Left lung (tissue), 10 donors: ENCODE results near the gene KIF3A. TPM values are rescaled to one million over a fixed set of nuclear protein-coding genes. Genes with fewer than 3 reads are reported as not detected.
A peak's percentile ranks its signal among the peaks of the same experiment; 100 is the strongest.

ENCODE experiments used
- ATAC-seq: fragments of 200-7000 bp; cut with Tn5 transposase; one replicate; pipeline ENCODE4 v1.9.1; 2020; ENCODE audit warnings: moderate library complexity
- DNase-seq, 4 donors: peaks; one replicate each; pipeline ENCODE4 v3.0.0-alpha.2; 2013 to 2020
- H3K27ac ChIP-seq, 2 donors: fragments of 200-600 bp; sonication (generic) in 1 of 2; one replicate each; pipeline versions ENCODE4 v1.5.0 to v1.8.0; 2020 to 2021
- H3K27me3 ChIP-seq, 2 donors: fragments of 200-600 bp; sonication (generic) in 1 of 2; one replicate each; pipeline versions ENCODE4 v1.5.0 to v1.8.0; 2020 to 2021
- H3K36me3 ChIP-seq, 2 donors: fragments of 200-600 bp; sonication (generic) in 1 of 2; one replicate each; pipeline versions ENCODE4 v1.5.0 to v1.8.0; 2020 to 2021
- H3K4me1 ChIP-seq, 2 donors: fragments of 200-600 bp; one replicate each; pipeline ENCODE4 v1.8.0; 2021
- H3K4me3 ChIP-seq, 2 donors: fragments of 200-600 bp; sonication (generic) in 1 of 2; one replicate each; pipeline versions ENCODE4 v1.5.0 to v1.8.0; 2020 to 2021; ENCODE audit warnings: mild to moderate bottlenecking in 1 of 2
- H3K9me3 ChIP-seq, 2 donors: fragments of 200-600 bp; sonication (generic) in 1 of 2; one replicate each; pipeline versions ENCODE4 v1.5.0 to v1.8.0; 2020 to 2021
- intact Hi-C, 2 donors: fragments of 100-400 bp; cut with DNase I; formaldehyde crosslinking; loops; one replicate each; pipeline versions ENCODE4 v1.11.2 to v1.14.2; 2022
- polyA plus RNA-seq, 6 donors: library from polyadenylated mRNA; unstranded; fragments of 120-200 nt; gene quantifications; one replicate each; pipeline ENCODE4 v1.2.1, GENCODE V29; 2013; ENCODE audit not compliant: insufficient read length in 6 of 6
- total RNA-seq, 2 donors: library from RNA; stranded (reverse); fragmentation: NEBNext Ultra II Directional; extraction: Animal tissue kit (Norgen Biotek cat#: 25700); gene quantifications; one replicate each; pipeline ENCODE4 v1.2.1, GENCODE V29; 2021
- TF ChIP-seq, protein P1 (sequence below), 2 donors: fragments of 200-600 bp; sonication (generic) in 1 of 2; IDR thresholded peaks; one replicate each; pipeline versions ENCODE4 v1.5.0 to v1.8.0; 2021; ENCODE audit warnings: antibody characterized with exemption in 2 of 2
- donor health status: DM: no; HTN: yes; CAD: no.
- donor health status: DM: no; HTN: no; CAD: no.

Gene KIF3A
- total and polyA plus RNA-seq, 8 donors, result 8.9 to 30.4 (median 25.5) TPM

DNA sequence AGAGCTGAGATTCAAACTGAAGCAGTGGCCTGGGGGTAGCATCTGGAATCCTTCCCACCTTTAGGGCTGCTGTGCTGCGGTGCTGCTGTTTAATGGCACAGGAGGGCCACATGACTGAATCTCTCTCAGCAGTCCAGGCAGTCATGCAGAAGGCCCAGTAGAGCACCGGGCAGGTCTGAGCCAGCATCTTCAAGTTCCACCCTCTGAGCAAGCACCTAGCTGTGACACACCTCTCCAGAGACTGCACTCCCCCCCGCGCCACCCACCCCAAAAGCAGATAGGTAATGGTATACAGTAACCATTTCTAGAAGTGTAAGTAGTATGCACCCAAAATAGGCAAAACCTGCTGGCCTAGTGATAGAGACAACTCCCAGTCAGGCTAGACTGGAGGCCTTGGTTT lies 55.4 kb downstream of the KIF3A start:
- H3K4me3 ChIP-seq, result no peak overlapping the region
- TF ChIP-seq, protein P1, sequence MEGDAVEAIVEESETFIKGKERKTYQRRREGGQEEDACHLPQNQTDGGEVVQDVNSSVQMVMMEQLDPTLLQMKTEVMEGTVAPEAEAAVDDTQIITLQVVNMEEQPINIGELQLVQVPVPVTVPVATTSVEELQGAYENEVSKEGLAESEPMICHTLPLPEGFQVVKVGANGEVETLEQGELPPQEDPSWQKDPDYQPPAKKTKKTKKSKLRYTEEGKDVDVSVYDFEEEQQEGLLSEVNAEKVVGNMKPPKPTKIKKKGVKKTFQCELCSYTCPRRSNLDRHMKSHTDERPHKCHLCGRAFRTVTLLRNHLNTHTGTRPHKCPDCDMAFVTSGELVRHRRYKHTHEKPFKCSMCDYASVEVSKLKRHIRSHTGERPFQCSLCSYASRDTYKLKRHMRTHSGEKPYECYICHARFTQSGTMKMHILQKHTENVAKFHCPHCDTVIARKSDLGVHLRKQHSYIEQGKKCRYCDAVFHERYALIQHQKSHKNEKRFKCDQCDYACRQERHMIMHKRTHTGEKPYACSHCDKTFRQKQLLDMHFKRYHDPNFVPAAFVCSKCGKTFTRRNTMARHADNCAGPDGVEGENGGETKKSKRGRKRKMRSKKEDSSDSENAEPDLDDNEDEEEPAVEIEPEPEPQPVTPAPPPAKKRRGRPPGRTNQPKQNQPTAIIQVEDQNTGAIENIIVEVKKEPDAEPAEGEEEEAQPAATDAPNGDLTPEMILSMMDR (IDR thresholded peaks at IDR 0.05), result no peak
- no peaks in the 10 kb centered on the region for H3K27me3 ChIP-seq
- intact Hi-C loops, result no loop called here
- no peak for ATAC-seq
- H3K27ac ChIP-seq, result no peak overlapping the region
- no peaks in the 10 kb centered on the region for H3K36me3 ChIP-seq
- no peaks in the 10 kb centered on the region for H3K9me3 ChIP-seq
- no peak for DNase-seq
- peaks cover 0 to 9% of the 10 kb centered on the region in 2 donors for H3K4me1 ChIP-seq

DNA sequence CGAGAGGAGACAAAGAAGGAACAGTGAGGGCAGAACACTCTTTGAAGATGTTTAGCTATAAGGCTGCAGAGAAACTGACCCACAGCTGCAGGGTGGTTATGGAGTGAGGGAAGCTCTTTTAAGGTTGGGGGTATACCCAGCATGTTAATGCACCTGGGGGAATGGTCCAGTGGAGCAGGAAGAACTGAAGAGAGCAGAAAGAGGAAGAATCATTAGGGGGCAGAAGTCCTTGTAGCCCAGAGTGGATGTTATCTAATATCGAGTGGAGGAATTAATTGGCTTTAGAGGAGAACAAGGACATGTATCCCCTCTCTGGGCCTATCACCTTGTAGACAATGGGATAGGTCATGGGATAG lies 55.9 kb downstream of the KIF3A start:
- TF ChIP-seq, protein P1 (IDR thresholded peaks at IDR 0.05), result no peak

DNA sequence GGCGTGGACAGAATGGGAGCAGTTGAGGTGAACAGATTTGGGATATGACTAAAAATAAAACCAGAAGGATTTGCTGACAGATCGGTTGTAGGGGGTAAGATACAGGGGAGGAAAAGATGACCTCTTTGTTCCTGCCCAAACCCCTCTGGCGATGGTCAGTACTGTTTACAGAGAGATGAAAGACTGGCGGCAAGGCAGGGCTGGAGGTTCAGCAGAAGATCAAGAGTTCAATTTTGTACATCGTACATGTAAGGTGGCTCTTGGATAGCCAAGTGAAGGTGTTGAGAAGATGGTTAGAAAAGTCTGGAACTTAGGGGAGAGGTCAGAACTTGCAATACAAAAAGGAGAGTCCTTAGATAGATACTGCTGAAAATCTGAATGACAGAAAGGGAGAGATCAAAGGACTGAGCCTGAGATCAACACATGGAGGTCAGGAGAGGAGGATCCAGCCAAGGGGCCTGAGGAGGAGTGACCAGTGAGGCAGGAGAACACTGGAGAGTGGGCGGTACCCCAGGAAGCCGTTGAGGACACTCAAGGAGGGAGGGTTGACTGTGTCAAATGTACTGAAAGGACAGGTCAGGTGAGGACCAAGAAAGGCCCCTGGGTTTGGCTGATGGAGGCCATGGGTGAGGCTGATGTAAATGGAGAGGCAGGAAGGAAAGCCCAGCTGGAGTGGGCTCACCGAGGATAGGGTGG lies 56.4 kb downstream of the KIF3A start:
- ATAC-seq, result no peak
- H3K27ac ChIP-seq, result no peak overlapping the region
- TF ChIP-seq, protein P1 (IDR thresholded peaks at IDR 0.05), result no peak
- H3K4me3 ChIP-seq, result no peak overlapping the region
- no peaks in the 10 kb centered on the region for H3K9me3 ChIP-seq
- no peak for DNase-seq
- intact Hi-C loops, result no loop called here
- no peaks in the 10 kb centered on the region for H3K27me3 ChIP-seq
- H3K36me3 ChIP-seq, result no peaks in the 10 kb centered on the region
- H3K4me1 ChIP-seq, result peaks cover 0 to 9% of the 10 kb centered on the region in 2 donors

More for the DNA sequence above, 55.9 kb downstream of the KIF3A start:
- Histone ChIP-seq H3K9me3 (no peaks in the 10 kb centered on the region), H3K27ac (no peak overlapping the region), H3K4me3 (no peak overlapping the region), H3K36me3 (no peaks in the 10 kb centered on the region), H3K4me1 (peaks cover 0 to 9% of the 10 kb centered on the region in 2 donors), H3K27me3 (no peaks in the 10 kb centered on the region)
- ATAC-seq, result no peak
- intact Hi-C loops, result no loop called here
- no peak for DNase-seq

DNA sequence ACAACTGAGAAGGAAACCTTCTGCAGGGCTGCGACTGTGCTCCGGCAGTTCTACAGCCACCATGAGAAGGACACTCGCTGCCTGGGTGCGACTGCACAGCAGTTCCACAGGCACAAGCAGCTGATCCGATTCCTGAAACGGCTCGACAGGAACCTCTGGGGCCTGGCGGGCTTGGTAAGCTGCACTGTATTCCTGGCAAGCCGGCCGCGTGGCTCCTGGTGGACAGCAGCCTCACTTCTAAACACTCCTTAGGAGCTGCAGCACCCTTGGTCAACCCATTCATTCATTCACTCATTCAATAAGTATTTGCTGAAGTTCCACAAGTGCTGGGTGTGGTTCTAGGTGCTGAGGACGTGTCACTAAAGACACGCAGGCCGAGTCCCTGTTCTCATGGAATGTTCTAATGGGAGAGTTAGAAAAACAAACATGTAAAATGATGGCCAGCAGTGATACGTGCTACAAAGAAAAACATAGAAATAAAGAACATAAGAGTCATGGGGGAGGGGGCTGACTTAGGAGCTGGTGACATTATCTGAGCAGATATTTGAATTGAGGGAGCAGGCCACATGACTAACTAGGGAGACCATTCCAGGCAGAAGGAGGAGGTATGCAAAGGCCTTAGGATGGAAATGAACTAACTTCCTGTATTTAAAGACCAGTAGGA lies 57.5 kb downstream of the KIF3A start:
- no peak overlapping the region for H3K27ac ChIP-seq
- no peaks in the 10 kb centered on the region for H3K27me3 ChIP-seq
- intact Hi-C loops, result no loop called here
- TF ChIP-seq, protein P1 (IDR thresholded peaks at IDR 0.05), result no peak
- no peak for DNase-seq
- H3K9me3 ChIP-seq, result no peaks in the 10 kb centered on the region
- H3K4me1 ChIP-seq, result peaks cover 4 to 9% of the 10 kb centered on the region in 2 donors
- no peak overlapping the region for H3K4me3 ChIP-seq
- H3K36me3 ChIP-seq, result no peaks in the 10 kb centered on the region
- peak; percentile 7 for ATAC-seq

DNA sequence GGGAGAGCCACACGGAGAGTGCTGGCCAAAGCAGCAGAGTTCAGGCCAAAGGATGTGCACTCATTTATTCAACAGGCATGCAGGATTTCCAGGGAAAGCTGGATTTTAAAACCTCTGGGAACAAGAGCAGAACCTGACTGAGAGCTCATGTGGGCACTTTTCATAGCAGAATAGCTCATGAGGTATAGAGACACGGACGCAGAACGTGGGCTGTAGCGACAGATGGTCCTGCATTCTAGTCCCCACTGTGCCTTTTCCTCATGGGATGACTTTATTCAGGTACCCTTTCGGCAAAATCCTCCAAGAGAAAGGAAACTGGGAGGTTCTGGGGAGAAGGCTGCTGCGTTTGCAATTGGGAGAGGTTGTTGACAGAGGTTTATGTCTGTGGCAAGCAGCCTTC lies 58.2 kb downstream of the KIF3A start:
- DNase-seq (no peak), ATAC-seq (no peak)
- no peaks in the 10 kb centered on the region for H3K9me3 ChIP-seq
- H3K4me1 ChIP-seq, result peaks cover 8 to 9% of the 10 kb centered on the region in 2 donors
- TF ChIP-seq, protein P1 (IDR thresholded peaks at IDR 0.05), result no peak
- no peak overlapping the region for H3K27ac ChIP-seq
- H3K27me3 ChIP-seq, result no peaks in the 10 kb centered on the region
- no peaks in the 10 kb centered on the region for H3K36me3 ChIP-seq
- intact Hi-C loops, result no loop called here
- H3K4me3 ChIP-seq, result no peak overlapping the region
